ENCODE measurements around the gene OR2A42.
"Not testable (repeated sequence)": the region's sequence is repeated elsewhere in the genome, so short reads cannot be mapped to it uniquely, and the experiment has no call there.

OR2A42 gene, protein sequence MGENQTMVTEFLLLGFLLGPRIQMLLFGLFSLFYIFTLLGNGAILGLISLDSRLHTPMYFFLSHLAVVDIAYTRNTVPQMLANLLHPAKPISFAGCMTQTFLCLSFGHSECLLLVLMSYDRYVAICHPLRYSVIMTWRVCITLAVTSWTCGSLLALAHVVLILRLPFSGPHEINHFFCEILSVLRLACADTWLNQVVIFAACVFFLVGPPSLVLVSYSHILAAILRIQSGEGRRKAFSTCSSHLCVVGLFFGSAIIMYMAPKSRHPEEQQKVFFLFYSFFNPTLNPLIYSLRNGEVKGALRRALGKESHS

DNA sequence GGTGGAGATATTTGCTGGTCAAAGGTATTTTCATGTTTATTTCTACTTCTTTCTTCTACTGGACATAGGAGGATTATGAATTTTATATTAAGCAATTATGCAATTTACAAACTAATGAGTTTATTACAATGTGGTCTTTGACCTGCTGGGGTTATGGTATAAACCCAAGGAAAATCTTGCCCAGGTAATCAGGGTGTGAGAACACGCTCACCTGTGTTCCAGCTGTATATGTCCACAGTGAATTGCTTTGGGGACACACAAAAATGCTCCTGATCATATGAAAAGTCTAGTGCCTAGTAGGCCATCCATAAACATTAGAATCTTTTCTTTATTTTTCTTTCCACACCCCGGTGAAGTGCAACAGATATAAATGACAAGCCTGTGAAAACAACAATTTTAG is at the start of gene OR2A42:
Gene OR2A42 (minus strand): TSS at position 241 of the 400 bp plus-strand sequence. CDS start 6,762 bp downstream, outside the sequence.
- in situ Hi-C loops (cut with HindIII; ENCODE audit: low sequenced_read_pairs) = not testable (repeated sequence)

DNA sequence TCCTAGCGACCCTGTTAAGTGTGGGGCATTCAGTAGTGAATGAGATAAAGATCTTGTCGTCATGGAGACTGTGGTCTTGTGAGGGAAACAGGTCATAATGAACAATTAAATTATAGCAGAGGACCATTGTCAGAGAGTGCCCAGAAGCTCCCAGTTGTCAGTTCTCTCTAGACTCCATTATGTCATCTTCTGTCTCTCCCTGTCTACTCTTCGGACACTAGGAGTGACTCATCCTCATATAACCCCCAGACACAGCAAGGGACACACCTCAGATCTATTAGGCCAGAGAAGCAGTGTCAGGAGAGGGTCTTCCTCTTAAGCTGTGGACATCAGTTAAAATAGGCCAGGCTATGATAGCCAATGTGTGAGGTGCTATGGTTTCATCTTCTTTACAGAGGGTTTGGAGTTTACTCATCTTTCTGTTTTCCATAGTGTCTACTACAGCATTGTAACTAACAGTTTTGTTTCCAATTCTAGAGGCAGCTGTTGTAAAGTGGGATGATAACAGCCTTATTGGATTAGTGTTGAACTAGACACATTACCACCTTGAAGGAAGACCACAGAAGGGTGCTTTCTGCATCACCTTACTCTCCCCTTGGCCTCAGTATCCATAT is 47.9 kb upstream of the OR2A42 start:
- in situ Hi-C loops (cut with HindIII; ENCODE audit: low sequenced_read_pairs) = not testable (repeated sequence)

DNA sequence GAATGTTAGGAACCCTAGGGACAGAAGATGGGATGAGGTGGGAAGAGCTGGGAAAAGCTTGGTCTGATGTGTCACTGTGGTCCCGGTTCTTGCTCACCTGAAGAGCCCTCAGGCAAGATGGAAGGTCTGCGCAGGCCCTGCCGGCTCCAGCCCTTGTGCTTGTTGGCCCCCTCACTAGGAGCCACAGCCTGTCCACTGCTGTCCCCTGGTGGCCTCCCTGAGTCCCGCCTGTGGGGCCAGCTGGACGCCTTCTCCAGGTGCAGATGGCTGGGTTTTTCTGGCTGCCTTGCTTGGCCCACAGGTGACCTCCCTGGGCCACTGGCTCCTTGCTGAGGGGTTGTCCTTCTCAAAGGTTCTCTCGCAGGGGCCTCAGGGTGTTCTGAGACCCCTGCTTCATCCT is 44.3 kb upstream of the OR2A42 start:
- in situ Hi-C loops (cut with HindIII; ENCODE audit: low sequenced_read_pairs) = not testable (repeated sequence)

DNA sequence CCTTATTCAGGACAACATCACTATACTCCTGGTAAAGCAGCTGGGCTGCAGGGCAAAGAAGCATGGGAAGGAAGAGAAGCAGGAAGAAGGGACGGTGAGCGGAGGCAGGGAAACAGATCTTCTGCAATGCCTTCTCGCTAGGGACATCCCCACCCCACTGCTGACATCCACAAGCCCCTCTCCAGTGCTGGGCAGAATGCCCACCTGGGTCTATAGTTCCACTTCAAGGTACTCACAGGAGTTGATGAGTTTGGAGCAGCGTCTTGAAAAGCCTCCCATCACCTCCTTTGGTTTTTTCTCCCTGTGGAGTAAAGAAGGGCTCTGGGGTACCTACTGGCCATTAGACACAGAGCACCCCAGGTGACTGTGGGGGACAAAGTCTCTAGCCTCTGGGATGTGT is 43.1 kb upstream of the OR2A42 start:
- in situ Hi-C loops (cut with HindIII; ENCODE audit: low sequenced_read_pairs) = not testable (repeated sequence)

DNA sequence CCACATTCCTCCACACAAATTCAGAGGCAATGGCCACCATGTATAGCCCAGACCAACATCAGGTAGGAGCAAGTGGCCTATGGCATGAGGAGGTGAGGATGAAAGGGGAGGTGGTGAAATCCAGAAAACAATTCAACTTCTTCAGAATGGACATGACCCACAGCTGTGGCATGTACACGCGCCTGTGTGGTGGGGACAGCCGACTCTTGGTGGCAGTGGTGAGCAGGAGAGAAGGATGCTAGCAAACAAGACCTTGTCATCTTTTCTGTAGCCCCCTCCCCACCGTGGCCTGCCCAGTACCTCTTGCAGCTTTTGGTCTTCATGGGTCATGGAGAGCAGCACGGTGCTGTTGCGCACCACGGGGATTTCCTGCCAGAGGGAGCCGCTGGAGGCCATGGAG is 42.6 kb upstream of the OR2A42 start:
- in situ Hi-C loops (cut with HindIII; ENCODE audit: low sequenced_read_pairs) = not testable (repeated sequence)

DNA sequence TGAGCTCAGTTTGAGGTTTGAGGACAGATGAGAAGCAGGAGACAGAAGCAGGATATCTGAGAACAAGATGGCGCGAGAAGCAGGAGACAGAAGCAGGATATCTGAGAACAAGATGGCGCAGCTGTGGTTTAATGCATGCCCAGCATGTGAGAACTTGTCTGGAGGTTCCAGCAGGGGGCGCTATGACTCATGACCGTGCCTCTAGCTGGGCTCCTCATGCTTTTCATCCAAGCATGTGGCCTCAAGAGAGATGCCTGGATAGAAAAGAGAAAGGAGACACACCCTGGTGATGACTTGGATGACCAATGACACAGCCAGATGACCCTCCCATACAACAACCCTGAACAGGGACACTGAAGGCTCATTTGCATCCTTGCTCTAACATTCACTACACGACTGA is 40.6 kb upstream of the OR2A42 start:
- in situ Hi-C loops (cut with HindIII; ENCODE audit: low sequenced_read_pairs) = not testable (repeated sequence)

DNA sequence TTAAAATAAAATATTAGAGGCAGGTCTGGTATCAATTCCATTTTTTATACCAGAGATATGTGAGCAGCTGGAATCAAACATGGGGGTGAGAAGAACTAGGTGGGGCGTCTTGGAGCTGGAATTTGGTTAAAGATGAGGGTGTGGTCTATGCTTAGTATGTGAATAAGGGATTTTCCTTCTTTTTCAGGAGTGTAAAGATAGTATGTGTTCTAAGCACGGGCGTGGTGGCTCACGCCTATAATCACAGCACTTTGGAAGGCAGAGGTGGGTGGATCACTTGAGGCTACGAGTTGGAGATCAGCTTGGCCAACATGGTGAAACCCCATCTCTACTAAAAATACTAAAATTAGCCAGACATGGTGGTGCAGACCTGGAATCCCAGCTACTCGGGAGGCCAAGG is 35.9 kb upstream of the OR2A42 start:
- in situ Hi-C loops (cut with HindIII; ENCODE audit: low sequenced_read_pairs) = not testable (repeated sequence)

DNA sequence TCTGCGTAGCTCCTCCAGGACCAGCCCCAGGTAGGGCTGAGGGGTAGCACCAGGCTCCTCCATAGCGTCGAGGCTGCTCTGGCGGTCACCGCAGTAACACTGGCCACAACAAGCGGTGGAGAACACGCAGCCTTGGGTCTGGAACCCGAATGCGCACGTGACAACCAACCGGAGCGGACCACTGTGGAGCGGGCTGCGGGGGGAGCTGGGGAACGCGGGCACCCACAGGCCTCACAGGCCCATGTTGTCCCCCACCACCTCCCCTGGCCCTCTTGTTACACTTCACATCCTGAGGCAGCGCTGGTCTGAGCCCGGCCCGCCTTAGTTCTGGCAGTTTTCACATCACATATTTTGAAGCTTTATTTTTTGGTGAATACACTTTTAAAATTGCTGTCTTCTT is 29.8 kb upstream of the OR2A42 start, which contains the start of gene CTAGE8:
Gene CTAGE8 (minus strand): TSS at position 101 of the 400 bp plus-strand sequence. CDS start 38 bp downstream, at position 63.
- in situ Hi-C loops (cut with HindIII; ENCODE audit: low sequenced_read_pairs) = not testable (repeated sequence)

DNA sequence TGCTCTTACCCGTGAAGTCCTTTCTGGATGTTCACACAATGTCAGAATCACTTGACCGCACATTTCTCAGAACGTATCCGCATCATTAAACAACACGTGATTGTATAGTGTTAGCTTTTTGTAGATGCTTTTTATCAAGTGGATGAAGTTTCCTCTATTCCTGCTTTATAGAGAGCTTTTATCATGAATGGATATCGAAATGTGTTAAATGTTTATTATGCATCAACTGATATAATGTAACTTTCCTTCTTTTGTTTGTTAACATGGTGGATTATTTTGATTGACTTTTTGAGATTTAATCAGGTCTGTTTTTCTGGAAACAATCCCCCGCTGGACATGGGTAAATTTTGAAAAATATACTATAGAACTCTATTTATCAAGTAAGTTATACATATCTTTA is 25.3 kb upstream of the OR2A42 start, which contains the start of gene OR2A7:
Gene OR2A7 (minus strand): TSS at position 101 of the 400 bp plus-strand sequence. CDS start 5,164 bp downstream, outside the sequence.
- in situ Hi-C loops (cut with HindIII; ENCODE audit: low sequenced_read_pairs) = not testable (repeated sequence)

DNA sequence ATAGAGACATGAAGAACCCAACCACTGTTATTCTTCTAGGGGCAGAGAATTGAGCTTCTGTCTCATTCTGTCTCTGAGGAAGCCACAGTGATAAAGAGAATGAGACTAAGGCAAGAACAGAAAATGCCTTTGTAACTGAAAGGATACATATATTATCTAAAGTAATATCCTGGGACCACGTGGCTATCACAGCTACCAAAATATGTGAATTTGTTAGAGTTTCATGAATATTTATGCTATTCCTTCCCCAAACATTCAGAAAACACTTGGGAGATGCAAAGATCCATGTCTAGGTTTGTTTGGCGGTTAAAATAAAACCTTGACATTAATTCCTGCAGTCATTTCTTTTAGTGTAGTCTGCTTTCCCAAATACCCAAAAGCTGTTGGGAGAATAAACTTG is 22.7 kb upstream of the OR2A42 start:
- in situ Hi-C loops (cut with HindIII; ENCODE audit: low sequenced_read_pairs) = not testable (repeated sequence)

DNA sequence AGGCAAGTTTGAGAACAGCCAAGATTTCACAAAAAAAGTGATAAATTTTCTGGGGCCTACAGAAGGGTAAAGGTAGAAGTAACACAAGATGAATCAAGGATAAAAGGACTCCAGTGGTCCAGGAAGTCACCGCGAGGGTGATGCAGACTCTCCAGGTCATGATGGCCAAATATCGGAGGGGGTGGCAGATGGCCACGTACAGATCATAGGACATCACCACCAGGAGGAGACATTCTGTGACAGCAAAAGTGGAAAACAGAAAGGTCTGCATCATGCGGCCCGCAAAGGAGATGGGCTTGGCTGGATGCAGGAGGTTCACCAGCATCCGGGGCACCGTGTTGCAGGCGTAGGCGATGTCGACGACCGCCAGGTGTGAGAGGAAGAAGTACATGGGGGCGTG is 19.7 kb upstream of the OR2A42 start:
- in situ Hi-C loops (cut with HindIII; ENCODE audit: low sequenced_read_pairs) = not testable (repeated sequence)

DNA sequence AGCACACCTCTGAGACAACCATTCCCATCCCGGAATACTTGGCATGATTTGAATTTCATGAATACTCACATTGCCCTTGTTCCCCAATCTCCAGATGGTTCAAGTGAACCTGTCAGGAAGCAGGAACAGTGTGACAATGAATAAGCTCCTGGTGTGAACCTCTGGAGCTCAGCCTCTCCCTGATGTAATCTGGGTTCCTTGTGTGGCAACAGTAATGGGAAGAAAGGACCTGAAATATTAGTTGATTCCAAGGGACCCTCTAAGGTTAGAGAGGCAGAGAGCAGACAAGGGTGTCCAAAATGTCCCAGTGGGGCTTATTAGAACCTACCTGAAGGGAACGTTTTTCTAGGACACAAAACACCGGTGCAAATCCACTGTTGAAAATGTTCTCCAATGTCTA is 16.7 kb upstream of the OR2A42 start:
- in situ Hi-C loops (cut with HindIII; ENCODE audit: low sequenced_read_pairs) = no loop called here

DNA sequence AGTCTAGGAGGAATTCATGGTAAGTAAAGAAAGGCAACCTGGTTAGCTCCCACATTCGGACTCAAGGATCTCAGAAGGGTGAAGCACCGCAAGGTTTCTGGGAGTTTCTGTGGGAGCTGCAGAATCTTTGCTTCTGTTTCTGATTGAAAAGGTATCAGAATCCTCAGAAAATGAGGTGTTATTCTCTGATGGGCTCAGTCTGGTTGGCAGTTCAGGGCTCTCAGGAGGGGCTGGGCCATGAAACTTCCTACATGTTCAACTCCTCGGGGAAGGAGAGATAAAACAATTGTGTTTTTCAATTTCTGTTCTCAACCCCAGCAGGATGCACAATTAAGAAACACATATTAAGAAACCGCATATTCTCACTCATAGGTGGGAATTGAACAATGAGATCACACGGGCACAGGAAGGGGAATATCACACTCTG is 16.1 kb upstream of the OR2A42 start:
- in situ Hi-C loops (cut with HindIII; ENCODE audit: low sequenced_read_pairs) = no loop called here

DNA sequence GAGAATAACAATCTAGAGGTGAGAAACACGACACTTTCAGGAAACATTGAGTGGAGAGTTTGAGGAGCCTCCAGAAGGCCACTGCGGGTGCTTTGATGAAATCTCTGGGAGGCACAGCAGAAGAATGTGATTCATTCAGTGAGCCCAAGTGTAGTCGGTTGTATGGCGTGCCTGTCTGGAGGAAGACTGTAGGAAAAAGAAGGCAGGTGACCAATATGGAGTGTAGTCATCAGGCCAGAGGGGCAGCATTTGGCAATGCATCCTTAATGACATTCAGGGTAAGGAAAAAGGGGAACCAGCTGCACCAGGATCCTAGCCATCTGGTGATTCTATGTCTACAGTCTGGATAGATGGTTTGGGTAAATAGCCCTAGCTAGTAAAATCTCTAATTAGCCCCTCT is 12.9 kb upstream of the OR2A42 start:
- in situ Hi-C loops (cut with HindIII; ENCODE audit: low sequenced_read_pairs) = not testable (repeated sequence)

DNA sequence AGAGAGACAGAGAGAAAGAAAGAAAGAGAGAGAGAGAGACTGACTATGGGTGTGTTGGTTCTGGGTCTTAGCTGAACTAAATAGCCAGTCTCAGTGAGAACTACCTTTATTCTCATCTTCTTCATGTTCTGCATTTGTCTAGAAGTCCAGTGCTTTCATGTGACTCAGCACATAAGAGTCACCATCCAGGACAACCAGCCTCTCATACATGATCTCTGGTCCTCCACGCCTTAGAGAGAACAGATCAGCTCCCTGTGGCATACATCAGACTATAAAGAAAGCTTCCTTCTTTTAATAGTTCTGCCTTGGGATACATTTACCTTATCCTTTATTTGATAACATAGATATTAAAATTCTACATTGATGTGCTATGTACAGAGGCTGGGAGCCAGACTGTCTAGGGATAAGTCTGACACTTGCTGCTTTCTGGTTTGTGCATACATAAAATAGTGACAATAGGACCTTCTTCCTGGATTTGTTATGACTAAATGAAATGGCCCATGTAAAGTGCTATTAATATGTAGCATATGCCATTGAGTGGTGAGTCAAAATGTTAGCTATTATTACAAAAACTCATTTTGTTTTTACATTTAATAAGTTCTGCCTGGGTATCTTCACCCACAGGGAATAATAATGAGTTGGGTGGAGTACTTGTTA is 8.4 kb upstream of the OR2A42 start:
- in situ Hi-C loops (cut with HindIII; ENCODE audit: low sequenced_read_pairs) = not testable (repeated sequence)

DNA sequence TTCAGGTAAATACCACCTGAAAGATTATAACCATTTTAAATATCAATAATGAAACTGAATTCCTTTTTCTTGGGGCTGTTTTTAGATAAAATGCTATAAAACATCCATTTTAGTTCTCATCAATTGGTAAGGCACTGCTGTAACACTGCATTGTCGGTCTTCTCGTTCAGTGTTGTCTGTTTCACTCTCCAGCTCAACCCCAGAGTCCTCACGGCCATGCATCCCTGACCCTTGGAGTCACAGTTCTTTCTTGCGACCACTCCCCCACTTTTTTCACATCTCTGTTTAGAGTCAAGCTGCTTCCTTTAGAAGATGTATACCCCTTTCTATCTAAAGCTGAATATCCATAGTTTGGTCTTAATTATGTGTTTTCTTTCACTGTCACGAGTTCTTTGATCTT is 7.6 kb upstream of the OR2A42 start:
- in situ Hi-C loops (cut with HindIII; ENCODE audit: low sequenced_read_pairs) = not testable (repeated sequence)

DNA sequence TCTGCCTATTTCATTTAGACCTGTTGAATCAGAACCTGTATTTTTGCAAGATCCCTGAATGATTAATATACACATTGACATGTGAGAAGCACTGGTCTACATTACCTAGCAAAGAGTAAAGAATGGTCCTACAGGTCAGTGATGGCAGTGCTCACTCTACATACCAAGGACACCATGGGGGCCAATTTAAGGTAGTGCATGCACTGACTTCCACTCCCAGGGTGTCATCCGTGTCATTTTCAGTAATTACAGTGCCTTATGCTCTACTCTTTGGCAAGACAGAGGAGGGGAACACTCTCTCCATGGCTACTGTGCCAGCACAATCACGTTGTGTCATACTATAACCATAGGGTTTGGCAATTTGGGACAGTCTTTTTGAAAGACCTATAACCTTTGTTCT is 6.0 kb upstream of the OR2A42 start:
- in situ Hi-C loops (cut with HindIII; ENCODE audit: low sequenced_read_pairs) = not testable (repeated sequence)

DNA sequence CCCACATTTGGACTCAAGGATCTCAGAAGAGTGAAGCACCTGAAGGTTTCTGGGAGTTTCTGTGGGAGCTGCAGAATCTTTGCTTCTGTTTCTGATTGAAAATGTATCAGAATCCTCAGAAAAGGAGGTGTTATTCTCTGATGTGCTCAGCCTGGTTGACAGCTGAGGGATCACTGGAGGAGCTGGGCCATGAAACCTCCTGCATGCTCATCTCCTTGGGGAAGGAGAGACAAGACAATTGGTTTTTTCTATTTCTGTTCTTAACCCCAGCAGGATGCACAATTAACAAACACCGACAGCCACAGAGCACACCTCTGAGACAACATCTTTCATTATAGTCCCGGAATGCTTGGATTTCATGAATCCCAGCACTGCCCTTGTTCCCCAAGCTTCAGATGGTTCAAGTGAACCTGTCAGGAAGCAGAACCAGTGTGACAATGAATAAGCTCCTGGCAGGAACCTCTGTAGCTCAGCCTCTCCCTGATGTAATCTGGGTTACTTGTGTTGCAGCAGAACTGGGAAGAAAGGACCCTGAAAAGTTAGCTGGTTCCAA is 799 bp downstream of the OR2A42 start:
- in situ Hi-C loops (cut with HindIII; ENCODE audit: low sequenced_read_pairs) = not testable (repeated sequence)

DNA sequence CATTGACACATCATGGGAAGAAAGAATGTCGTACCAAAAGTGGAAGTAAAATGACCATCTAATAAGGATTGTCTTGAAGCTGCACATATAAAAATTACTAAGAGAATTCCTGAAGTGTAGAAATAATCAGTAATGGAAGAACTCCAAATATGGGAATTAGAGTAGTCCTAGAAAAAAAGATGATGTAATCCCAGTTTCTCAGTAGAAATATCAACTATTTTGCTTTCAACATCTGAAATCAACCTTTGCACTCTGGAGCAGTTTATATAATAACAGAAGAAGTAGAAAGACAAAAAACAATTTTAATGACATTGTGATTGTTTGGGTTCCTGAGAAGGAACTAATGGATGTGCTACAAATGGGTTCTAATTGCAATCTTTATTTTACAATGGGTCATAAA is 6.4 kb downstream of the OR2A42 start:
- in situ Hi-C loops (cut with HindIII; ENCODE audit: low sequenced_read_pairs) = not testable (repeated sequence)

DNA sequence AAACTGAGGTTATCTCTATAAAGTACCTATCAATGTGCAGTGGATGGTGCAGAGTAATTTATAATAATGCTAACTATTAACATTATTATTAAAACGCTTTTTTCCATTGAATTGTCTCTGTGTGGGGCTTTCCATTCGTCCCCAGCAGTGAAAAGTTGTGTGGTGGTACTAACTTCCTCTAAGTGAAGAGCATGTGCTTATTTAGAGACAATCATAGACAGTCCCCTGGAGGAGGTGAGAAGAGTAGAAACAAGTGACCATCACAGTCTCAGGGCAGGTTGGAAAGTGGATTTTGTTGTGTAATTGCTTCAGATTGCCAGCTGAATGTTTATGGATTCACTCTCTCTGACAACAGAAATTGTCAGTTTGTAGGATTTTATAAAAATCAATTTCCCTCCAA is 8.4 kb downstream of the OR2A42 start:
- in situ Hi-C loops (cut with HindIII; ENCODE audit: low sequenced_read_pairs) = not testable (repeated sequence)

DNA sequence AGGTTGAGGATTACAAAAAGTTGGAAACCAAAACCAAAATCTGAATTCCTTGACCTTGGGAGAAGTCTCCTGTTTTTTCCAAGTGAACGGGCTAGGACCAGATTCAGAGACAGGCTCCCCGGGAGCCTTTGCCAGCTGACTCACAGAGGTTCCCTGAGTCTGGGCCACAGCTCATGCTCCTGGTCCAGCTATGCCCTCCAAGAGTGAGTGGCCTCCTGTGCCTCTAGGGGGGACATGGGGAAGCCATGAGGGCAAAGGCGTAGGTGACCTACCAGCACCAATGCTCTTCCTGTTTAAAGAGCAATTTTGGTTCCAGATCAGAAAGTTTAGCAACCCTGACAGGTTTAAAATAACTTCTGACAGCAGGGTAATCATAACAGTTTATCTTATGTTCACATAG is 10.6 kb downstream of the OR2A42 start:
- in situ Hi-C loops (cut with HindIII; ENCODE audit: low sequenced_read_pairs) = not testable (repeated sequence)

All from endothelial cell of hepatic sinusoid (primary cell).